HFFc6 (cell line): Measurements from ENCODE around the gene RBM28. TPM values are rescaled to one million over a fixed set of nuclear protein-coding genes. Genes with fewer than 3 reads are reported as not detected.

ENCODE experiments used
- DNase-seq: peaks from one replicate; pipeline ENCODE4 v3.0.0-alpha.2; 2018
- H3K27ac Mint-ChIP-seq: 2 replicates; pipeline ENCODE4 v1.8.0; 2020; ENCODE audit warnings: mild to moderate bottlenecking, mixed read lengths
- H3K27me3 Mint-ChIP-seq: 2 replicates; pipeline ENCODE4 v1.8.0; 2021; ENCODE audit warnings: mild to moderate bottlenecking, moderate library complexity, mixed read lengths; ENCODE audit not compliant: insufficient read depth
- H3K36me3 Mint-ChIP-seq: 2 replicates; pipeline ENCODE4 v1.8.0; 2021; ENCODE audit warnings: low read depth, mixed read lengths
- H3K4me1 Mint-ChIP-seq: 2 replicates; pipeline ENCODE4 v1.8.0; 2020; ENCODE audit warnings: low read depth, mixed read lengths
- H3K4me3 Mint-ChIP-seq: 2 replicates; pipeline ENCODE4 v1.8.0; 2020; ENCODE audit warnings: mild to moderate bottlenecking, moderate library complexity, mixed read lengths
- H3K9me3 Mint-ChIP-seq: 2 replicates; pipeline ENCODE4 v1.8.0; 2020; ENCODE audit warnings: mild to moderate bottlenecking, mixed read lengths
- total RNA-seq, 6 experiments: library from RNA; stranded (reverse); fragmentation: NEBNext Ultra II Directional; extraction: Animal tissue kit (Norgen Biotek cat#: 25700); gene quantifications; 2 replicates in 1 of 6; 3 replicates in 5 of 6; pipeline ENCODE4 v1.2.3, GENCODE V29; 2021
- TF ChIP-seq, protein P1 (sequence below): fragments of 200-600 bp; sonication (generic); IDR thresholded peaks from 2 replicates; pipeline ENCODE4 v1.5.0; 2021; ENCODE audit warnings: antibody characterized with exemption, mild to moderate bottlenecking

RBM28 gene
- total RNA-seq, 6 experiments from 2014 or later, result 36.1 to 44.4 (median 37.8) TPM

- no peak for DNase-seq
- H3K27ac Mint-ChIP-seq, result peak overlapping the region; percentile 77
- H3K36me3 Mint-ChIP-seq, result peaks cover 6% of the 10 kb centered on the region; the same call in 1 of the 2 replicates
- TF ChIP-seq, protein P1, sequence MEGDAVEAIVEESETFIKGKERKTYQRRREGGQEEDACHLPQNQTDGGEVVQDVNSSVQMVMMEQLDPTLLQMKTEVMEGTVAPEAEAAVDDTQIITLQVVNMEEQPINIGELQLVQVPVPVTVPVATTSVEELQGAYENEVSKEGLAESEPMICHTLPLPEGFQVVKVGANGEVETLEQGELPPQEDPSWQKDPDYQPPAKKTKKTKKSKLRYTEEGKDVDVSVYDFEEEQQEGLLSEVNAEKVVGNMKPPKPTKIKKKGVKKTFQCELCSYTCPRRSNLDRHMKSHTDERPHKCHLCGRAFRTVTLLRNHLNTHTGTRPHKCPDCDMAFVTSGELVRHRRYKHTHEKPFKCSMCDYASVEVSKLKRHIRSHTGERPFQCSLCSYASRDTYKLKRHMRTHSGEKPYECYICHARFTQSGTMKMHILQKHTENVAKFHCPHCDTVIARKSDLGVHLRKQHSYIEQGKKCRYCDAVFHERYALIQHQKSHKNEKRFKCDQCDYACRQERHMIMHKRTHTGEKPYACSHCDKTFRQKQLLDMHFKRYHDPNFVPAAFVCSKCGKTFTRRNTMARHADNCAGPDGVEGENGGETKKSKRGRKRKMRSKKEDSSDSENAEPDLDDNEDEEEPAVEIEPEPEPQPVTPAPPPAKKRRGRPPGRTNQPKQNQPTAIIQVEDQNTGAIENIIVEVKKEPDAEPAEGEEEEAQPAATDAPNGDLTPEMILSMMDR, result no peak
- H3K9me3 Mint-ChIP-seq, result no peaks in the 10 kb centered on the region
- peaks cover 25% of the 10 kb centered on the region for H3K4me1 Mint-ChIP-seq
- H3K27me3 Mint-ChIP-seq, result peaks cover 18% of the 10 kb centered on the region
- H3K4me3 Mint-ChIP-seq, result peak overlapping the region; percentile 82
These were observed 76.1 kb downstream of the RBM28 start for GRCh38 chr7:128267595-128267924.

DNA sequence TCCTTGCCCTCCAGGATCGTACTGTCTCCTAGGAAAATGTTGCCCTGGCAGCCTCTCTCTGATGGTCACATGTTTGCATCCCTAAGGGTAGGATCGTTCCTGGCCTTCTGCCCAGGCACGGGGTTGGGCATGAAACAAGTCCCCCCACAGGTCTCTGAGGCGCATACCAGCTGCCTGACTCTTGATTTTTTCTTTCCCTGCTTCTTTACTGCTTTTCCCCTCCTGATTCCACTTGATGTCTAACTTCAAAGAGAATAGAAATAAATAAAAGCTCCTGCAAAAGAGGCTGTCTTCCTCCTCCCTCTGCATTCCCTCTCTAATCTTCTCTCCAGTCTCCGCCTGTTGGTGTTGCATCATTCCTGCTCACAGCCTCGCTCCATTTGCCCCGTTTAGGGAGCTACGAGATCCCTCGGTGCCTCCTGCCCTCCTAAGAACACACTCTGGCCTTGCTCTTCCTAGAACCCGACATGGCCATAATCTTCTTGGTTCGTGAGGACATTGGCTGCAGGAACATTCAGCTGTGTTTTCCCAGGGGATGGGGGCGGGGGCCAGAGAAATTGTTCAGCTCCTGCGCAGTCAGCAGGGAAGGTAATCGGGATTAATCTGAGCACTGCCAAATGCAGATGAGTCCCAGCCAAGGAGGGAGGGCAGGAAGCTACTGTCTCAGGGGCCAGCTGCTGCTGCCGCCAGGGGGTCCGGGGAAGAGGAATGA, 76.7 kb downstream of the RBM28 start:
- TF ChIP-seq, protein P1, result no peak; the same call in 1 of the 2 replicates
- Mint-ChIP-seq H3K36me3 (peaks cover 6% of the 10 kb centered on the region; the same call in 1 of the 2 replicates), H3K27me3 (peaks cover 16% of the 10 kb centered on the region), H3K27ac (peak overlapping the region; percentile 77), H3K4me1 (peaks cover 25% of the 10 kb centered on the region), H3K9me3 (no peaks in the 10 kb centered on the region), H3K4me3 (peak overlapping the region; percentile 82)
- peak; percentile 72 for DNase-seq

DNA sequence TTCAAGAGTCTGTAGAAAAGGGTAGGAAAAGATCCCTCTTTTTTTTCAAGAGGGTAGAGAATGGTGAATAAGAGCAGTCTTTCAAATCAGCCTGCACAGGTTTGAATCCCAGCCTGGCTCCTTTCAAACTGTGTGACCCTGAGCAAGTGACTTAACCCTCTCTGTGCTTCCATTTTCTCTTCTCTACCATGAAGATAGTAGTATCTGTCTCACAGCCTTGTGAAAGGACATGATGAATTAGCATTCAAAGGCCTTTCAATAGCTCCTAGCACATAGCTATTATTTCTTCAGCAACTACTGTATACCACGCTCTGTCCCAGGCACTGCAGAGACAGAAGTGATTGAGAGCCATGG, 77.2 kb downstream of the RBM28 start:
- Mint-ChIP-seq H3K4me3 (peak overlapping the region; percentile 82), H3K4me1 (peaks cover 24% of the 10 kb centered on the region)

DNA sequence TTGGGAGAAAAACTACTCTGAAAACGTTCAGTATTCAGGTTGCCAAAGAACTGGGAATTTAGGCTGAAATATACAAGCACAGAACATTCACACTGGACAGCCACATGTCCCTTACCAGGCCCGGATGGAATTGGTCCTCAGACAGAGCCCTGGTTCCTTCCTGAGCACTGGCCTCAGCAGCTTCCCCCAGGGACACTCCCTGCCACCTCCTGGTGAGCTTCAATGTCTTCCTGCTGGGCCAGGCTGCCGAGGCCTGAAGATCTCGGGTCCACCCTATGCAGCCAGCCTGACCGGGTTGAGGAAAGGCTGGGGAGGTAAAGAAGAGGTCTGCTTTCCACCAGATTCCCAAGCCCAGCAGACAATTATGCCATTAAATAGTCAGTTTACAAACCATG, 77.8 kb downstream of the RBM28 start:
- Mint-ChIP-seq H3K36me3 (peaks cover 6% of the 10 kb centered on the region; the same call in 1 of the 2 replicates), H3K4me1 (peaks cover 19% of the 10 kb centered on the region), H3K27ac (no peak overlapping the region), H3K9me3 (no peaks in the 10 kb centered on the region), H3K4me3 (no peak overlapping the region), H3K27me3 (peaks cover 18% of the 10 kb centered on the region)
- DNase-seq, result no peak
- TF ChIP-seq, protein P1, result no peak

More for the DNA sequence above, 77.2 kb downstream of the RBM28 start:
- Mint-ChIP-seq H3K27ac (peak overlapping the region; percentile 77), H3K36me3 (peaks cover 6% of the 10 kb centered on the region; the same call in 1 of the 2 replicates), H3K27me3 (peaks cover 18% of the 10 kb centered on the region), H3K9me3 (no peaks in the 10 kb centered on the region)
- TF ChIP-seq, protein P1, result no peak
- DNase-seq, result no peak

GRCh38 chr7:128265156-128265905, 78.4 kb downstream of the RBM28 start:
- Mint-ChIP-seq H3K4me1 (peaks cover 19% of the 10 kb centered on the region), H3K27ac (no peak overlapping the region), H3K4me3 (no peak overlapping the region), H3K27me3 (peaks cover 18% of the 10 kb centered on the region), H3K9me3 (no peaks in the 10 kb centered on the region), H3K36me3 (peaks cover 6% of the 10 kb centered on the region; the same call in 1 of the 2 replicates)
- TF ChIP-seq, protein P1, result no peak
- no peak for DNase-seq
